NCI-H187 treated with DMSO at 0.1 percent for 48 hours (cell line): ENCODE results near the gene HAPLN1.

Experiments
- DNase-seq: peaks from one replicate; lab custom pipeline; 2025; lab: John Stamatoyannopoulos, UW

The HAPLN1 gene

GRCh38 chr5:83718195-83718825 is 2.3 kb downstream of the HAPLN1 start:
- DNase-seq, result peak; percentile 67

- peak; percentile 80 for DNase-seq
Observed at GRCh38 chr5:83715236-83716065, 5.2 kb downstream of the HAPLN1 start.

- DNase-seq, result peak; percentile 80
Observed at GRCh38 chr5:83714810-83715209, 5.8 kb downstream of the HAPLN1 start.

GRCh38 chr5:83711982-83712601 is 8.6 kb downstream of the HAPLN1 start:
- no peak for DNase-seq

- no peak for DNase-seq
Observed at GRCh38 chr5:83709973-83710372, 10.7 kb downstream of the HAPLN1 start.

GRCh38 chr5:83708170-83708569 is 12.5 kb downstream of the HAPLN1 start:
- DNase-seq, result no peak

- no peak for DNase-seq
Observed at GRCh38 chr5:83703059-83703458, 17.6 kb downstream of the HAPLN1 start.

- DNase-seq, result no peak
Observed at GRCh38 chr5:83701886-83702285, 18.8 kb downstream of the HAPLN1 start.

GRCh38 chr5:83689881-83690280 is 30.8 kb downstream of the HAPLN1 start:
- DNase-seq, result no peak

GRCh38 chr5:83688281-83688680 is 32.4 kb downstream of the HAPLN1 start:
- no peak for DNase-seq

GRCh38 chr5:83687124-83687619 is 33.5 kb downstream of the HAPLN1 start:
- no peak for DNase-seq

GRCh38 chr5:83686251-83686650 is 34.4 kb downstream of the HAPLN1 start:
- DNase-seq, result no peak

- DNase-seq, result no peak
Observed at GRCh38 chr5:83683836-83684235, 36.8 kb downstream of the HAPLN1 start.

- no peak for DNase-seq
Observed at GRCh38 chr5:83672646-83673045, 48.0 kb downstream of the HAPLN1 start.

- no peak for DNase-seq
Observed at GRCh38 chr5:83672158-83672557, 48.5 kb downstream of the HAPLN1 start.

GRCh38 chr5:83665631-83666030 is 55.0 kb downstream of the HAPLN1 start:
- DNase-seq, result no peak

GRCh38 chr5:83662558-83662957 is 58.1 kb downstream of the HAPLN1 start:
- no peak for DNase-seq

- no peak for DNase-seq
Observed at GRCh38 chr5:83657807-83658525, 62.7 kb downstream of the HAPLN1 start.

- DNase-seq, result no peak
Observed at GRCh38 chr5:83654427-83654994, 66.1 kb downstream of the HAPLN1 start.

GRCh38 chr5:83653669-83654068 is 67.0 kb downstream of the HAPLN1 start:
- no peak for DNase-seq

- no peak for DNase-seq
Observed at GRCh38 chr5:83645936-83646335, 74.7 kb downstream of the HAPLN1 start.

- no peak for DNase-seq
Observed at GRCh38 chr5:83644301-83644700, 76.4 kb downstream of the HAPLN1 start.
